GM12878 (cell line): ENCODE data around the gene ITGB8. TPM values are rescaled to one million over a fixed set of nuclear protein-coding genes. Genes with fewer than 3 reads are reported as not detected.

Source experiments
- CEBPB ChIP-seq, 2 experiments: fragments of 150-350 bp in 1 of 2; IDR thresholded peaks; 2 replicates each; pipeline ENCODE4 v1.6.1; 2012 to 2014; ENCODE audit warnings: low read depth in 2 of 2, low read length in 2 of 2, borderline replicate concordance in 1 of 2, inconsistent platforms in 1 of 2
- CHD4 ChIP-seq: fragments of 200-600 bp; sonication (generic); IDR thresholded peaks from 2 replicates; pipeline ENCODE4 v1.6.1; 2016; ENCODE audit warnings: mild to moderate bottlenecking
- CREB1 ChIP-seq: IDR thresholded peaks from 2 replicates; pipeline ENCODE4 v1.6.1; 2012; ENCODE audit warnings: low read depth, mild to moderate bottlenecking, inconsistent platforms
- CREM ChIP-seq: IDR thresholded peaks from 2 replicates; pipeline ENCODE4 v1.6.1; 2014; ENCODE audit warnings: antibody characterized with exemption, low read depth
- EED ChIP-seq: sonication (generic); IDR thresholded peaks from 2 replicates; pipeline ENCODE4 v1.6.1; 2016; ENCODE audit warnings: antibody characterized with exemption, low read depth
- EGR1 ChIP-seq, 2 experiments: IDR thresholded peaks; 1 replicate in 1 of 2; 2 replicates in 1 of 2; pipeline ENCODE4 v1.6.1; 2011 to 2012; ENCODE audit warnings: low read depth in 2 of 2, low read length in 2 of 2, borderline replicate concordance in 1 of 2, mild to moderate bottlenecking in 1 of 2, moderate library complexity in 1 of 2
- ESRRA ChIP-seq: IDR thresholded peaks from 2 replicates; pipeline ENCODE4 v1.6.1; 2012; ENCODE audit warnings: mild to moderate bottlenecking, low read length, improper control_type of control experiment
- IKZF1 ChIP-seq: fragments of 450-650 bp; conservative IDR thresholded peaks from 2 replicates; pipeline ENCODE4 v1.6.1; 2017; ENCODE audit warnings: antibody characterized with exemption, mild to moderate bottlenecking
- MYC ChIP-seq: IDR thresholded peaks from 2 replicates; pipeline ENCODE4 v1.6.1; 2011; ENCODE audit warnings: mild to moderate bottlenecking, low read length, moderate library complexity, inconsistent platforms; ENCODE audit not compliant: insufficient read depth, insufficient replicate concordance, insufficient read length, severe bottlenecking
- NR2F1 ChIP-seq: fragments of 450-650 bp; conservative IDR thresholded peaks from 2 replicates; pipeline ENCODE4 v1.6.1; 2017; ENCODE audit warnings: mild to moderate bottlenecking
- POU2F2 ChIP-seq: IDR thresholded peaks from 3 replicates; pipeline ENCODE4 v1.6.1; 2011; ENCODE audit warnings: low read depth, mild to moderate bottlenecking, low read length, borderline replicate concordance
- SUPT20H ChIP-seq: IDR thresholded peaks from 2 replicates; pipeline ENCODE4 v1.6.1; 2011; ENCODE audit warnings: low read depth, mild to moderate bottlenecking, low read length, moderate library complexity, borderline replicate concordance; ENCODE audit not compliant: control insufficient read depth
- TBL1XR1 ChIP-seq: IDR thresholded peaks from 2 replicates; pipeline ENCODE4 v1.6.1; 2012; ENCODE audit warnings: low read depth, low read length, improper control_type of control experiment
- polyA plus RNA-seq, 11 experiments: library from polyadenylated mRNA; depleted of rRNA in 4 of 11; unstranded in 6 of 11; stranded (reverse) in 5 of 11; fragments of >200 nt; fragmentation: Nextera tagmentation in 4 of 11; fragmentation: Illumina TruSeq in 1 of 11; extraction: Ambion mirVana in 4 of 11; extraction: Trizol in 1 of 11; gene quantifications; 1 replicate in 1 of 11; 2 replicates in 10 of 11; pipeline versions ENCODE4 v1.2.1 to v1.2.3, GENCODE V29; 2011 to 2016; ENCODE audit warnings: inconsistent platforms in 2 of 11, missing spikeins in 2 of 11, low read depth in 1 of 11
- total RNA-seq, 4 experiments: library from RNA; depleted of rRNA in 3 of 4; stranded (reverse); fragments of >200 nt in 3 of 4; fragmentation: Illumina TruSeq in 1 of 4; extraction: Trizol in 1 of 4; gene quantifications; 2 replicates each; pipeline versions ENCODE4 v1.2.1 to v1.2.3, GENCODE V29; 2013 to 2021
- TF ChIP-seq, protein P1 (sequence below): fragments of 450-650 bp; IDR thresholded peaks from 2 replicates; pipeline ENCODE4 v1.6.1; 2017; ENCODE audit warnings: mild to moderate bottlenecking, moderate library complexity
- TF ChIP-seq, protein P2 (sequence below): fragments of 450-650 bp; IDR thresholded peaks from 2 replicates; pipeline ENCODE4 v1.6.1; 2017; ENCODE audit warnings: mild to moderate bottlenecking, moderate library complexity
- TF ChIP-seq, protein P3 (sequence below): fragments of 450-650 bp; IDR thresholded peaks from 2 replicates; pipeline ENCODE4 v1.6.1; 2016; ENCODE audit warnings: mild to moderate bottlenecking, moderate library complexity, borderline replicate concordance

The ITGB8 gene
- total and polyA plus RNA-seq, 10 of the 15 experiments (the other 5 are each of a cell fraction or from before 2014, with no cell fraction given): 0.37 to 26.2 (median 1.5) TPM

GRCh38 chr7:20284003-20284770, 46.5 kb upstream of the ITGB8 start (continued):
- TF ChIP-seq CEBPB (IDR thresholded peaks at IDR 0.05; ENCODE audit: borderline replicate concordance in 1 of 2, low read depth in 2 of 2, low read length in 2 of 2) (no peak), EED (peak; percentile 32; the same call in 1 of the 2 replicates), ESRRA (no peak), TBL1XR1 (peak; percentile 78; the same call in 1 of the 2 replicates), NR2F1 (0 out of 2 replicates have a peak, but pooled peaks have one; percentile 10), IKZF1 (peak; percentile 74; the same call in 1 of the 2 replicates), EGR1 (IDR thresholded peaks at IDR 0.05; ENCODE audit: borderline replicate concordance in 1 of 2, low read depth in 2 of 2, low read length in 2 of 2) (no peak), MYC (no peak), CHD4 (no peak), CREB1 (no peak), SUPT20H (no peak), POU2F2 (peak; percentile 42; the same call in 1 of the 3 replicates), CREM (no peak; the same call in 1 of the 2 replicates)
- TF ChIP-seq, protein P1, sequence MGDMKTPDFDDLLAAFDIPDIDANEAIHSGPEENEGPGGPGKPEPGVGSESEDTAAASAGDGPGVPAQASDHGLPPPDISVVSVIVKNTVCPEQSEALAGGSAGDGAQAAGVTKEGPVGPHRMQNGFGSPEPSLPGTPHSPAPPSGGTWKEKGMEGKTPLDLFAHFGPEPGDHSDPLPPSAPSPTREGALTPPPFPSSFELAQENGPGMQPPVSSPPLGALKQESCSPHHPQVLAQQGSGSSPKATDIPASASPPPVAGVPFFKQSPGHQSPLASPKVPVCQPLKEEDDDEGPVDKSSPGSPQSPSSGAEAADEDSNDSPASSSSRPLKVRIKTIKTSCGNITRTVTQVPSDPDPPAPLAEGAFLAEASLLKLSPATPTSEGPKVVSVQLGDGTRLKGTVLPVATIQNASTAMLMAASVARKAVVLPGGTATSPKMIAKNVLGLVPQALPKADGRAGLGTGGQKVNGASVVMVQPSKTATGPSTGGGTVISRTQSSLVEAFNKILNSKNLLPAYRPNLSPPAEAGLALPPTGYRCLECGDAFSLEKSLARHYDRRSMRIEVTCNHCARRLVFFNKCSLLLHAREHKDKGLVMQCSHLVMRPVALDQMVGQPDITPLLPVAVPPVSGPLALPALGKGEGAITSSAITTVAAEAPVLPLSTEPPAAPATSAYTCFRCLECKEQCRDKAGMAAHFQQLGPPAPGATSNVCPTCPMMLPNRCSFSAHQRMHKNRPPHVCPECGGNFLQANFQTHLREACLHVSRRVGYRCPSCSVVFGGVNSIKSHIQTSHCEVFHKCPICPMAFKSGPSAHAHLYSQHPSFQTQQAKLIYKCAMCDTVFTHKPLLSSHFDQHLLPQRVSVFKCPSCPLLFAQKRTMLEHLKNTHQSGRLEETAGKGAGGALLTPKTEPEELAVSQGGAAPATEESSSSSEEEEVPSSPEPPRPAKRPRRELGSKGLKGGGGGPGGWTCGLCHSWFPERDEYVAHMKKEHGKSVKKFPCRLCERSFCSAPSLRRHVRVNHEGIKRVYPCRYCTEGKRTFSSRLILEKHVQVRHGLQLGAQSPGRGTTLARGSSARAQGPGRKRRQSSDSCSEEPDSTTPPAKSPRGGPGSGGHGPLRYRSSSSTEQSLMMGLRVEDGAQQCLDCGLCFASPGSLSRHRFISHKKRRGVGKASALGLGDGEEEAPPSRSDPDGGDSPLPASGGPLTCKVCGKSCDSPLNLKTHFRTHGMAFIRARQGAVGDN: peak; percentile 59; the same call in 1 of the 2 replicates
- TF ChIP-seq, protein P2, sequence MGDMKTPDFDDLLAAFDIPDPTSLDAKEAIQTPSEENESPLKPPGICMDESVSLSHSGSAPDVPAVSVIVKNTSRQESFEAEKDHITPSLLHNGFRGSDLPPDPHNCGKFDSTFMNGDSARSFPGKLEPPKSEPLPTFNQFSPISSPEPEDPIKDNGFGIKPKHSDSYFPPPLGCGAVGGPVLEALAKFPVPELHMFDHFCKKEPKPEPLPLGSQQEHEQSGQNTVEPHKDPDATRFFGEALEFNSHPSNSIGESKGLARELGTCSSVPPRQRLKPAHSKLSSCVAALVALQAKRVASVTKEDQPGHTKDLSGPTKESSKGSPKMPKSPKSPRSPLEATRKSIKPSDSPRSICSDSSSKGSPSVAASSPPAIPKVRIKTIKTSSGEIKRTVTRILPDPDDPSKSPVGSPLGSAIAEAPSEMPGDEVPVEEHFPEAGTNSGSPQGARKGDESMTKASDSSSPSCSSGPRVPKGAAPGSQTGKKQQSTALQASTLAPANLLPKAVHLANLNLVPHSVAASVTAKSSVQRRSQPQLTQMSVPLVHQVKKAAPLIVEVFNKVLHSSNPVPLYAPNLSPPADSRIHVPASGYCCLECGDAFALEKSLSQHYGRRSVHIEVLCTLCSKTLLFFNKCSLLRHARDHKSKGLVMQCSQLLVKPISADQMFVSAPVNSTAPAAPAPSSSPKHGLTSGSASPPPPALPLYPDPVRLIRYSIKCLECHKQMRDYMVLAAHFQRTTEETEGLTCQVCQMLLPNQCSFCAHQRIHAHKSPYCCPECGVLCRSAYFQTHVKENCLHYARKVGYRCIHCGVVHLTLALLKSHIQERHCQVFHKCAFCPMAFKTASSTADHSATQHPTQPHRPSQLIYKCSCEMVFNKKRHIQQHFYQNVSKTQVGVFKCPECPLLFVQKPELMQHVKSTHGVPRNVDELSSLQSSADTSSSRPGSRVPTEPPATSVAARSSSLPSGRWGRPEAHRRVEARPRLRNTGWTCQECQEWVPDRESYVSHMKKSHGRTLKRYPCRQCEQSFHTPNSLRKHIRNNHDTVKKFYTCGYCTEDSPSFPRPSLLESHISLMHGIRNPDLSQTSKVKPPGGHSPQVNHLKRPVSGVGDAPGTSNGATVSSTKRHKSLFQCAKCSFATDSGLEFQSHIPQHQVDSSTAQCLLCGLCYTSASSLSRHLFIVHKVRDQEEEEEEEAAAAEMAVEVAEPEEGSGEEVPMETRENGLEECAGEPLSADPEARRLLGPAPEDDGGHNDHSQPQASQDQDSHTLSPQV: peak; percentile 86; the same call in 1 of the 2 replicates
- TF ChIP-seq, protein P3, sequence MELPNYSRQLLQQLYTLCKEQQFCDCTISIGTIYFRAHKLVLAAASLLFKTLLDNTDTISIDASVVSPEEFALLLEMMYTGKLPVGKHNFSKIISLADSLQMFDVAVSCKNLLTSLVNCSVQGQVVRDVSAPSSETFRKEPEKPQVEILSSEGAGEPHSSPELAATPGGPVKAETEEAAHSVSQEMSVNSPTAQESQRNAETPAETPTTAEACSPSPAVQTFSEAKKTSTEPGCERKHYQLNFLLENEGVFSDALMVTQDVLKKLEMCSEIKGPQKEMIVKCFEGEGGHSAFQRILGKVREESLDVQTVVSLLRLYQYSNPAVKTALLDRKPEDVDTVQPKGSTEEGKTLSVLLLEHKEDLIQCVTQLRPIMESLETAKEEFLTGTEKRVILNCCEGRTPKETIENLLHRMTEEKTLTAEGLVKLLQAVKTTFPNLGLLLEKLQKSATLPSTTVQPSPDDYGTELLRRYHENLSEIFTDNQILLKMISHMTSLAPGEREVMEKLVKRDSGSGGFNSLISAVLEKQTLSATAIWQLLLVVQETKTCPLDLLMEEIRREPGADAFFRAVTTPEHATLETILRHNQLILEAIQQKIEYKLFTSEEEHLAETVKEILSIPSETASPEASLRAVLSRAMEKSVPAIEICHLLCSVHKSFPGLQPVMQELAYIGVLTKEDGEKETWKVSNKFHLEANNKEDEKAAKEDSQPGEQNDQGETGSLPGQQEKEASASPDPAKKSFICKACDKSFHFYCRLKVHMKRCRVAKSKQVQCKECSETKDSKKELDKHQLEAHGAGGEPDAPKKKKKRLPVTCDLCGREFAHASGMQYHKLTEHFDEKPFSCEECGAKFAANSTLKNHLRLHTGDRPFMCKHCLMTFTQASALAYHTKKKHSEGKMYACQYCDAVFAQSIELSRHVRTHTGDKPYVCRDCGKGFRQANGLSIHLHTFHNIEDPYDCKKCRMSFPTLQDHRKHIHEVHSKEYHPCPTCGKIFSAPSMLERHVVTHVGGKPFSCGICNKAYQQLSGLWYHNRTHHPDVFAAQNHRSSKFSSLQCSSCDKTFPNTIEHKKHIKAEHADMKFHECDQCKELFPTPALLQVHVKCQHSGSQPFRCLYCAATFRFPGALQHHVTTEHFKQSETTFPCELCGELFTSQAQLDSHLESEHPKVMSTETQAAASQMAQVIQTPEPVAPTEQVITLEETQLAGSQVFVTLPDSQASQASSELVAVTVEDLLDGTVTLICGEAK: peak; percentile 35; the same call in 1 of the 2 replicates
